Brain microvascular endothelial cell (primary cell): ENCODE results near the gene DES.
A peak's percentile ranks its signal among the peaks of the same experiment; 100 is the strongest.

Source experiments
- DNase-seq: peaks from one replicate; pipeline ENCODE4 v3.0.0-alpha.2; 2020
- H3K27ac ChIP-seq: fragments of 250-450 bp; sonication (Bioruptor Pico); 2 replicates; pipeline ENCODE4 v1.5.1; 2020; ENCODE audit warnings: mild to moderate bottlenecking, moderate library complexity
- H3K27me3 ChIP-seq: fragments of 250-450 bp; sonication (Bioruptor Pico); replicated peaks from 2 replicates; pipeline ENCODE4 v1.5.1; 2020; ENCODE audit warnings: mild to moderate bottlenecking
- H3K36me3 ChIP-seq: fragments of 250-450 bp; sonication (Bioruptor Pico); replicated peaks from 2 replicates; pipeline ENCODE4 v1.5.1; 2020; ENCODE audit warnings: mild to moderate bottlenecking
- H3K4me3 ChIP-seq: 2 replicates; pipeline ENCODE4 v1.5.1; 2011; ENCODE audit warnings: low read depth, mild to moderate bottlenecking, control low read depth, low read length, moderate library complexity
- in situ Hi-C: cut with HindIII; loops from 2 replicates; pipeline ENCODE4 v1.10.0; 2017; ENCODE audit warnings: low sequenced_read_pairs, low pct_ligation_motif_present
- TF ChIP-seq, protein P1 (sequence below): IDR thresholded peaks from 2 replicates; pipeline ENCODE4 v1.5.1; 2011; ENCODE audit warnings: low read depth, mild to moderate bottlenecking, moderate library complexity, low read length, control low read depth, inconsistent platforms; ENCODE audit errors: missing control alignments

The DES gene

DNA sequence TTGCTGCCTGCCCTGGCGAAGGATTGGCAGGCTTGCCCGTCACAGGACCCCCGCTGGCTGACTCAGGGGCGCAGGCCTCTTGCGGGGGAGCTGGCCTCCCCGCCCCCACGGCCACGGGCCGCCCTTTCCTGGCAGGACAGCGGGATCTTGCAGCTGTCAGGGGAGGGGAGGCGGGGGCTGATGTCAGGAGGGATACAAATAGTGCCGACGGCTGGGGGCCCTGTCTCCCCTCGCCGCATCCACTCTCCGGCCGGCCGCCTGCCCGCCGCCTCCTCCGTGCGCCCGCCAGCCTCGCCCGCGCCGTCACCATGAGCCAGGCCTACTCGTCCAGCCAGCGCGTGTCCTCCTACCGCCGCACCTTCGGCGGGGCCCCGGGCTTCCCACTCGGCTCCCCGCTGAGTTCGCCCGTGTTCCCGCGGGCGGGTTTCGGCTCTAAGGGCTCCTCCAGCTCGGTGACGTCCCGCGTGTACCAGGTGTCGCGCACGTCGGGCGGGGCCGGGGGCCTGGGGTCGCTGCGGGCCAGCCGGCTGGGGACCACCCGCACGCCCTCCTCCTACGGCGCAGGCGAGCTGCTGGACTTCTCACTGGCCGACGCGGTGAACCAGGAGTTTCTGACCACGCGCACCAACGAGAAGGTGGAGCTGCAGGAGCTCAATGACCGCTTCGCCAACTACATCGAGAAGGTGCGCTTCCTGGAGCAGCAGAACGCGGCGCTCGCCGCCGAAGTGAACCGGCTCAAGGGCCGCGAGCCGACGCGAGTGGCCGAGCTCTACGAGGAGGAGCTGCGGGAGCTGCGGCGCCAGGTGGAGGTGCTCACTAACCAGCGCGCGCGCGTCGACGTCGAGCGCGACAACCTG lies at the start of gene DES:
Gene DES, plus strand, starts transcription at position 223 of the 857 bp plus-strand sequence. Its CDS starts 86 bp downstream, at position 309.
- no peak for DNase-seq
- peak within 1 kb of the TSS; percentile 3 for H3K4me3 ChIP-seq
- in situ Hi-C loops = no loop called here
- peaks cover 8% of the 10 kb centered on the region for H3K27me3 ChIP-seq
- H3K36me3 ChIP-seq = no peaks in the 10 kb centered on the region
- TF ChIP-seq, protein P1, sequence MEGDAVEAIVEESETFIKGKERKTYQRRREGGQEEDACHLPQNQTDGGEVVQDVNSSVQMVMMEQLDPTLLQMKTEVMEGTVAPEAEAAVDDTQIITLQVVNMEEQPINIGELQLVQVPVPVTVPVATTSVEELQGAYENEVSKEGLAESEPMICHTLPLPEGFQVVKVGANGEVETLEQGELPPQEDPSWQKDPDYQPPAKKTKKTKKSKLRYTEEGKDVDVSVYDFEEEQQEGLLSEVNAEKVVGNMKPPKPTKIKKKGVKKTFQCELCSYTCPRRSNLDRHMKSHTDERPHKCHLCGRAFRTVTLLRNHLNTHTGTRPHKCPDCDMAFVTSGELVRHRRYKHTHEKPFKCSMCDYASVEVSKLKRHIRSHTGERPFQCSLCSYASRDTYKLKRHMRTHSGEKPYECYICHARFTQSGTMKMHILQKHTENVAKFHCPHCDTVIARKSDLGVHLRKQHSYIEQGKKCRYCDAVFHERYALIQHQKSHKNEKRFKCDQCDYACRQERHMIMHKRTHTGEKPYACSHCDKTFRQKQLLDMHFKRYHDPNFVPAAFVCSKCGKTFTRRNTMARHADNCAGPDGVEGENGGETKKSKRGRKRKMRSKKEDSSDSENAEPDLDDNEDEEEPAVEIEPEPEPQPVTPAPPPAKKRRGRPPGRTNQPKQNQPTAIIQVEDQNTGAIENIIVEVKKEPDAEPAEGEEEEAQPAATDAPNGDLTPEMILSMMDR = no peak
- H3K27ac ChIP-seq = no peak within 1 kb of the TSS

DNA sequence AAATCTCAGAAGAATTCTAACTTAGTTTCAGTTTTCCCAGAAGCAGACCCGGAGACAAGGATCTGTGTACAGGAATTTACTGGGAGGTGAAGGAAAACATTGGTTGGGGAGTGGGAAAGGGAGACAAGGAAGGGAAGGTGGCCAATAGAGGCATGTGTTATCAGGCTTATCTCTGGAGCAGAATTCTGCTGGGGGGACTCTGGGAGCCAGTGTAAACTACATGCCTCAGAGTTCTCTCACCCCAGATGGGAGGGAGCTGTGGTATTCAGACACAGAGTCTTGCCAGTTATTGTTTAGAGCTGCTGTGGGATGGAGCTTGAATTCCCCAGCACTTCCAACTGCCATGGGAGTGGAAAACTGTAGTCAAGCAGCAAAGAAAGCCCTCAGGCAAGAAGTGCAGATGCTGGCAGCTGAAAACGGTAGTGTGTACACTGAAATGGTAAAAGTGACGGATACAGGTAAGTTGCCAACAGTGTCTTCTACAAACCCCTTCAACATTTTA lies 49.4 kb upstream of the DES start:
- no peaks in the 10 kb centered on the region for H3K27me3 ChIP-seq
- no peak overlapping the region for H3K4me3 ChIP-seq
- no peaks in the 10 kb centered on the region for H3K36me3 ChIP-seq
- H3K27ac ChIP-seq = peak overlapping the region; percentile 37
- in situ Hi-C loops = no loop called here
- TF ChIP-seq, protein P1 = no peak
- peak; percentile 72 for DNase-seq

DNA sequence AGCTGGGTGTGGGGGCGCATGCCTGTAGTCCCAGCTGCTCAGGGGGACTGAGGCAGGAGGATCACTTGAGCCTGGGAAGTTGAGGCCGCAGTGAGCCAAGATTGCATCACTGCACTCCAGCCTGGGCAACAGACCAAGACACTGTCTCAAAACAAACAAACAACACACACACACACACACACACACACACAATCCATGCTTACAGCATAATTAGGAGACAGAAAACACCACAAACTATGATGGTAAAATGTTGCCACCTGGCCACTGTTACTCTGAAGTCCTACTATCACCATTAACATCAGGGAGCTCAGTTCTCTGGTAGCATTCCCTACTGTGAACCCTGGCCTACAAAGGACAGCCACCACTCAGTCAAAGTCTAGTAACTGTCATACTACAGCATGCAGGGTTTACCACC lies 48.7 kb upstream of the DES start:
- Histone ChIP-seq H3K36me3 (peaks cover 1% of the 10 kb centered on the region), H3K27me3 (no peaks in the 10 kb centered on the region), H3K4me3 (no peak overlapping the region), H3K27ac (no peak overlapping the region)
- TF ChIP-seq, protein P1 = no peak
- in situ Hi-C loops = no loop called here
- peak; percentile 56 for DNase-seq

DNA sequence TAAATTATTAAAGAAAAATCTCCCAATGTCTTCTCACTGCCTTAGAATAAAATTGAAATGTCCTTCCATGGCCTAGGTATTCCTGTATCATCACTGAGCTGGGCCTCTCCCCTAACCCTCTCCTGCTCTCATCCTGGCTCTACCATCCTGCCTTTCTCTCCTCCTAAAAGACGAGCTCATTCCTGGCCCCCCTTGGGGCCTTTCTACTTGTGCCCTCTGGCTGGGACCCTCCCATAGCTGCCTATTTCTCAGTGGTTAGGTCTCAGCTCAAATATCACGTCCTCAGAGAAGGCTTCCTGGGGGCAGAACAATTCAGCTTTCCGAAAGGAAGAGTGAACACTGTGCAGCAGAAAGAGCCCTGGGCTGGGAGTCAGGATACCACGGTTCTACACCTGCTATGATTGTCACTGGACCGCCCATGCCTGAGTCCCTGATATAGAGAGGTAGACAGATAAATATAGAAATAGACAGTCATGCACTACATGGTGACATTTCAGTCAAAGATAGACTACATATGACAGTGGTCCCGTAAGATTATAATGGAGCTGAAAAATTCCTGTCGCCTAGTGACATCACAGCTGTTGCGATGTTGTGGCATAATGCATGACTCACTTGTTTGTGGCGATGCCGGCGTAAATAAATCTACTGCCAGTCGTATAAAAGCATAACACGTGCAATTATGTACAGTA lies 39.9 kb upstream of the DES start:
- Histone ChIP-seq H3K4me3 (no peak overlapping the region), H3K27me3 (no peaks in the 10 kb centered on the region), H3K36me3 (peaks cover 15% of the 10 kb centered on the region), H3K27ac (no peak overlapping the region)
- in situ Hi-C loops = no loop called here
- no peak for DNase-seq
- TF ChIP-seq, protein P1 = no peak

DNA sequence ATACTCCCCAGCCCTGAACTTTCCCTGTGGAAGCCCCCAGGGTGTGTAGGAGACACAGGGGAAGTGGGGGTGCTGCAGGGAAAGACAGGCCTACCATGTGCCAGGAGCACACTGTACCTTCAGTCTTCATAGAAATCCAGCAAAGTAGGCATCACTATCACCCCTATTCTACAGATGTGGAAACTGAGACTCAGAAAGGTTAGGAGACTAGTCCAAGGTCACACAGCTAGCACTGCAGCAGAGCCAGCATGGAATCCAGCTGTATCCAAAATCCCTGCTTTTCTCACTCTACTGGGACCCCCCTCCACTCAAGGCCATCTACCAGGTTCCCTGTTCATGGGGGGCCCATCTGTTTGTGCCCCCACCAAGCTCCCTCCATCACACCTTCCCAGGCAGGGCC lies 37.3 kb upstream of the DES start:
- H3K4me3 ChIP-seq = no peak overlapping the region
- no peak overlapping the region for H3K27ac ChIP-seq
- H3K36me3 ChIP-seq = peaks cover 35% of the 10 kb centered on the region
- TF ChIP-seq, protein P1 = no peak
- no peaks in the 10 kb centered on the region for H3K27me3 ChIP-seq
- in situ Hi-C loops = no loop called here
- no peak for DNase-seq
